Left colon (tissue), 2 donors: ENCODE data around the gene GPC6. TPM values are rescaled to one million over a fixed set of nuclear protein-coding genes. Genes with fewer than 3 reads are reported as not detected.
"Not testable (repeated sequence)": the region's sequence is repeated elsewhere in the genome, so short reads cannot be mapped to it uniquely, and the experiment has no call there.

Source experiments
- ATAC-seq: fragments of 200-7000 bp; cut with Tn5 transposase; one replicate; pipeline ENCODE4 v1.9.1; 2020; ENCODE audit warnings: mild to moderate bottlenecking, moderate library complexity
- DNase-seq, 2 donors: peaks; one replicate each; pipeline ENCODE4 v3.0.0-alpha.2; 2020
- intact Hi-C, 2 donors: fragments of 100-400 bp; cut with DNase I in 1 of 2; cut with micrococcal nuclease in 1 of 2; formaldehyde crosslinking; loops; one replicate each; pipeline versions ENCODE4 v1.11.2 to v1.14.0; 2022; cut with DNase I, micrococcal nuclease
- total RNA-seq, 2 donors: library from RNA; stranded (reverse); fragmentation: NEBNext Ultra II Directional; extraction: Animal tissue kit (Norgen Biotek cat#: 25700); gene quantifications; one replicate each; pipeline ENCODE4 v1.2.1, GENCODE V29; 2021
- donor health status: DM: no; HTN: no; CAD: no.
- donor health status: DM: yes; HTN: yes; CAD: no.

The GPC6 gene
- total RNA-seq, 2 donors from 2014 or later: 2.5 to 5.2 TPM

DNA sequence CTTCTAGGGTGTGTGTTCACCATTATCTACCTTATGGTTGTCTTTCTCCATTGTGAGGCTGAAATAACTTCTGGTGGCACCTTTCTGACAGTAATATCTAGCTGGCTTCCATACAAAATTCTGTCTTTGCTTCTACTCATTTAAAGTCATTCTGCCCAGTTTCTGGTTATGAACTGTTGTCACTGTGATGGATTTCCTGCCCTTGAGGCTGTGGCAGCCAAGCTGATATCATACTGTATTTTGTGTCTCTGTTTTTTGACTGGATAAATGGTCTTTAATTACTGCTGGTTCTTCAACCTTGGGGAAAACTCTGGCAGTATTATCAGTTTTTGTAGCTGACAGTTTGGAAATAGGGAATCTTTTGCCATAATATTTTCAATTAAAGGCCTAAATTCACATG, 233.4 kb downstream of the GPC6 start:
- intact Hi-C loops: no loop called here
- no peak for ATAC-seq
- no peak for DNase-seq

DNA sequence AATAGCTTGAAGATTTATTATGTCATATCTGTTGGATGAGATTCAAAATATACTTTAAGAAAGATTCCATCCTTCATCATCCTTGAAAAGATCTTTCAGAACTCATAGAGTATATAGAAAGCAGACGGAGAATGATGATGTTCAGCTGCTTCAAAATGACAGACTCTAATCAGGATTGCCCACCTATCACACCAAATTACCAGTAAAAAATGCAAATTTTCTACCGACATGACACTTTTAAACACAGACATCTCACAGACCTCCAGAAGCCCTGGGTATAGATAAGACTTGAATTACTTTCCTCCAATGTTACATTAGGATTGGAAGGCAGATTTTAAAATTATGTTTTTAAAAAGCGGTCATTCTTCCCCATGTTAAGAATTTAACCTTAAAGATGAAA, 235.5 kb downstream of the GPC6 start:
- DNase-seq (no peak), ATAC-seq (no peak)

DNA sequence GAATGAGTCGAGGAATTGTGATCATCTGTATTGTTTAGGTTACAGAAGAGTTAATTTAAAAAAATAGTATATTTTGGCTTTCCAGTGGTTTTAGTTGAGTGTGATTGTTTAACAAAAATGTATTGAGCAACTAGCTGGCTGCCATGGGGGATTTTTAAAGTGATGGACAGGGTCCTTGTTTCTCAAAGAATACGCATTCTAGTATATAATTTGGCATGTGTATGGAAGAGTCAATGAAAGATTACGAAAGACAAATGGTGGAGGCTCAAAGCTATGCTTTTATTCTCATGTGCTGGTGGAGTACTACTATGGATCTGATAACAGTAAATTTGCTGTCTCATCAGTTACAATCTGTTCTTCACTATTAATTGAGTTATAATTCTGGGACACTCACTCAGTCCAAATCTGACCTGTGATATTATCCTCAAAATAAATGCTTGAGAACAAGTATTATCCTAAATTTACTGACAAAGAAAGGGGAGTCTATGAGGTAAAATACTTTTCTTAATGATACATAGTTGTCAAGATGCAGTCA, 240.0 kb downstream of the GPC6 start:
- ATAC-seq (no peak), DNase-seq (no peak)
- intact Hi-C loops: no loop called here

More for the DNA sequence above, 235.5 kb downstream of the GPC6 start:
- intact Hi-C loops: no loop called here

DNA sequence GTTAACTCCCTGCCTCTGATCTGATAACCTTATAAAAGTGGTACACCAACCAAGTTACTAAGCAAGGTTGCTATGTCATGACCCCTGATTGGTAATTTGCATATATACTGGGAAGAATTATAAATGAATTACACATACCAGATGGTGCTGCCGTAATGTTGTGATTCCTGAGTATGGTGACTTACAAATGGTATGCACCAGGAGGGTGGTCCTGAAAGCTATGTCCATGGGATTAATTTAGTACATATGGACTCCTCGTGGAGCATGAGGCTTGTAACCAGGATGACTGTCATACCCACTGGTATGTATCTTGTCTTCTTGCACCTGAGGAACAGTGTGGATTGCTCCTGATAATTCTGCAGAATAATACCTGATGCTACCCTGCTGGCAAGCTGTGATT, 240.6 kb downstream of the GPC6 start:
- DNase-seq: no peak
- no peak for ATAC-seq
- intact Hi-C loops: no loop called here

DNA sequence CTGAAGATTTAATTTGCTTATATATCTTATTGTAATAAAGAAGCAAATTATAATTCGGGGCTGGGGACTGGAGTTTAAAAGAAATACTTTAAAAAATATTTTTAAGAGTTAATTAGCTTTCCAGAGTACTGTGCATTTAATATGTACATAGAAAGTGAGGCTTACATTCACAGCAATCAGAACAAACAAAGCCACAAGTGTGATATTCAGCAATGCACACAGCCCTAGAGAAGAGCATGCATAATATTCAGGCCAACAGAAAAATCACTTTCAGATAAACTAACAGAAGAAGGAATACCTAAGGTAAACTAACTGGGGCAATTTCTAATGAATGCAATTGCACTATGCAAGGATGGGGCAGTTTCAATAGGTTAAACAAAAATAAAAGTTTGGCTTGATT, 241.8 kb downstream of the GPC6 start:
- DNase-seq (no peak), ATAC-seq (no peak)
- intact Hi-C loops: no loop called here

DNA sequence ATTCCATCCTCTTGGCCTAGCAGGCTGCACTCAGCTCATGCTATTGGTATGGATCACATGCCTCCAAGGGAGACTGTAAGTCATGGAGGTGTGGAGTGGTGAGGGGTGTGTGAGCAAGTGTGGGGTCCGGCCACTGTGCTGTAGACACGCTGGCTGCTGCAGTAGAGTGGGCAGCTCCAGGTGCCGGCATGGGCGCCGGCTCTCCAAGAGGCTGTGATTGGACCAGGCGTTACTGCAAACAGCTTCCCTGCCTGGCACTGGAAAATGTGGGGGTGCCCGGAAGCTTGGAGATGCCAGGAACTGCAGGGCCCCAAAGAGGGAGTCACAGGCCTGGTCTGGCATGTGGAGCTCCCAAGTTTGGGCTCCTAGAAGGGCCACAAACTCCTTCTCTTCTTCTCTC, 245.7 kb downstream of the GPC6 start:
- no peak for DNase-seq
- ATAC-seq: no peak
- intact Hi-C loops: no loop called here

DNA sequence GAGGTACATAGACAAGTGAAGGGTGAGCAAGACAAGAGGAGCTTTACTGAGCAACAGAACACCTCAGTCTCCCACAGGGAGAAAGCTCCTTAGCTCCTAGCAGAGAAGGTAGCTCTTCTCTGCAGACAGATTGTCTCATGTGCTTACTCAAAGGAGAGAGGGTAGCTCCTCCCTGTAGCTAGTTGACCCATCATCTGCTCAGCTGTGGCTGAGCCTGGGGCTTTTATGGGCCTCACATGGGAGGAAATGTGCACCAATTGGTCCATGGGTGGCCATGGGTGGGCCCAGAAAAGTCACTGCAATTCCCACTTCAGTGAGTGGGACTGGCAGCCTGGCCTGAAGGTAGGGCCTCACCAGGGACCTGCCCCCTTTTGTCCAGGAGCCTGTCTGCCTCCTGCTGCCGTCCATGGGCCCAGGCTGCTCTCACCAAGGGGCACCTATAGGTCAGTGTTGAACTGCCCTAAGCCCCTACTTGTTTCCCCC, 246.2 kb downstream of the GPC6 start:
- DNase-seq (no peak), ATAC-seq (no peak)
- intact Hi-C loops: no loop called here

DNA sequence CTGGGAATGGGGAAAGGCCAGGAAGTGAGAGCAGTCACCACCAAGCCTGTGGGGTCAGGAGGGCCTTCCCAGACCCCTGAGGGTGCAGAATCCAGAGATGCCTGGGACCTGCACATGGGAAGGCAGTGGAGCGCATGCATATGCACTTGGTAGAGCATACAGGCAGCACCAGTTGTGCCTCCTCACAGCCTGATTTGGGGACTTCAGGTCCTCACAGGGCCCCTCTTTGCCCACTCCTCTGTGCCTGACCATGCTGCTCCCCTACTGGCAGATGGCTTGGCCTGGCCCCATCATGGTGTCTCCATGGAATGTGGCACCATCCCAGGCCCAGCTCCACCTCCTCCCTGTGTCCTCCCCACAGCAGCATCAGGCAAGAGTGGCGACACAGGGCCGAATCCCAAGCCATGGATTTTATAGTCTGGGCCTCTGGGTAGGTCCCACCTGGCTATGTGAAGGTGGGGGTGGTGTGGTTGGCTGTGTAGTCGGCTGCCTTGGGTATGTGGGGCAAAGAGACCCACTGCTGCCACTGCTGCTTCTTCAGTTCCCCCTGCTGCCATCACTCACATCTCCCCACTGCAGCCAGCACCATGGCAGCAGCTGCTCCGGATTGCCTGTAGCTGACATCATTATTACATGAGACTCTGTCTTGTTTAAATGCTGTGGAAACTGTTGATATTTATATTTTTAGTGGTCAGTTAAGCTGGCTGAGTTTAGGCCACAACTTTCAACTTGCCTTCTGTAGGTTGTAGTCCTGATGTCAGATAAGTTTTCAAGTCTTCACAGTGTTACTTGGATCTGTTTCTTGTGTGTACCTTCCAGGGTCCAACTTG, 247.0 kb downstream of the GPC6 start:
- peak in 1 of 2 donors; percentile 22 for DNase-seq
- intact Hi-C loops: no loop called here
- ATAC-seq: no peak

DNA sequence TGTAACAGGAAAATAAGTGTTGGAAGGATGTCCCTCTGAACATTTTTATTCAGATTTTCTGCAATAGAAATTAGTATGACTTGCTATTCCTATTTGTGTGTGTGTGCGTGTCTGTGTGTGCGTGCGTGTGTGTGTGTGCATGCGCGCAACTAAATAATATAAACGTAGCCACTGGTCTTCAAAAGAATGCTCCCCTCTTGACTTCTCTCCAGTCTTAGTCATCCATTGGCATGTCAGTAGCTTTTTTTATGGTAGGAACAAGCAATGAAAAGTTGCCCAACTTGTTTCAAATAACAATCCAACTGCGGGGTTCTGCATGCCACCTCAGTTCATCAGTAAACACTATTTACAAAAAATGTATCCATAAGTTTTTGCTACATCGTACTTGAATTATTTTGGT, 249.6 kb downstream of the GPC6 start:
- intact Hi-C loops: no loop called here
- no peak for ATAC-seq

DNA sequence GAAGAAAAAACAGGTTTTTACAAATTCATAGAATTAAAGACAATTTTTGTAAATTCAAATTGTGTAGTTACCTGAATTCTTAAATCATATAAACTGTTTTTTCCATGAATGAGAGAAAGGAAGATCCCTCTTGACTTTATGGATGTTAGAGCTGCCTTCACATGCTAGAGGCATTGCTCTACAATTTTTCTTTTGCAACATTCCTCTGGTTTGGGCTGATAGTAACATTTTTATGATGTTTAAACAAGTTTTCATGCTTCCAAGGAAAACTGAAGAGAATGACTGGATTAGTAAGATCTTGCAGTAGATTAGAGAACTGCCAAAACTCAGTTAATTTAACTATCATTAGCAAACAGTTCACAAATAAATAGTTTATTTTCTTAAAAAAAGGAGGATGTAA, 250.6 kb downstream of the GPC6 start:
- intact Hi-C loops: no loop called here
- ATAC-seq (no peak), DNase-seq (no peak)

More for the DNA sequence above, 249.6 kb downstream of the GPC6 start:
- no peak for DNase-seq

DNA sequence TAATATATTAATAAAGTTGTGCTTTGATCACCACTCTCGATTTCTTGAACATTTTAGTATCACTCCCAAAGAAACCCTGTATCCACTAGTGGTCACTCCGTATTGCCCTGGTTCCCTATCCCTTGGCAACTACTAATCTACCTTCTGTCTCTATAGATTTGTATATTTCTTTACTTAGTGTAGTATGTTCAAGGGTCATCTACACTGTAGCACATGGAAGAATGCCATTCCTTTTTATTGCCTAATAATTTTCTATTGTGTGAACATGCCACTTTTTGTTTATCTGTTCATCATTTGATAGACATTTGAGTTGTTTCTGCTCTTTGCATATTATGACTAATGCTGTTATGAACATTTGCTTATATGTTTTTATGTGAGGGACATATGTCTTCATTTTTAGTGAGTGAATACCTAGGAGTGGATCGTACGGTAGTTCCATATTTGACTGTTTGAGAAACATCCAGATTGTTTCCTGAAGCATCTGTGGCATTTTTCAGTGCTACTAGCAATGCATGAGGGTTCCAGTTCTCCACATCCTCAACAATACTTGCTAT, 254.0 kb downstream of the GPC6 start:
- ATAC-seq (no peak), DNase-seq (no peak)
- intact Hi-C loops: no loop called here

DNA sequence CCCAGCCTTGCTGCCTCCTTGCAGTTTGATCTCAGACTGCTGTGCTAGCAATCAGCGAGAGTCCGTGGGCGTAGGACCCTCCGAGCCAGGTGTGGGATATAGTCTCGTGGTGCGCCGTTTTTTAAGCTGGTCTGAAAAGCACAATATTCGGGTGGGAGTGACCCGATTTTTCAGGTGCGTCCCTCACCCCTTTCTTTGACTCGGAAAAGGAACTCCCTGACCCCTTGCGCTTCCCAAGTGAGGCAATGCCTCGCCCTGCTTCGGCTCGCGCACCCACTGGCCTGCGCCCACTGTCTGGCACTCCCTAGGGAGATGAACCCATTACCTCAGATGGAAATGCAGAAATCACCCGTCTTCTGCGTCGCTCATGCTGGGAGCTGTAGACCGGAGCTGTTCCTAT, 269.5 kb downstream of the GPC6 start:
- intact Hi-C loops, ATAC-seq: not testable (repeated sequence)

DNA sequence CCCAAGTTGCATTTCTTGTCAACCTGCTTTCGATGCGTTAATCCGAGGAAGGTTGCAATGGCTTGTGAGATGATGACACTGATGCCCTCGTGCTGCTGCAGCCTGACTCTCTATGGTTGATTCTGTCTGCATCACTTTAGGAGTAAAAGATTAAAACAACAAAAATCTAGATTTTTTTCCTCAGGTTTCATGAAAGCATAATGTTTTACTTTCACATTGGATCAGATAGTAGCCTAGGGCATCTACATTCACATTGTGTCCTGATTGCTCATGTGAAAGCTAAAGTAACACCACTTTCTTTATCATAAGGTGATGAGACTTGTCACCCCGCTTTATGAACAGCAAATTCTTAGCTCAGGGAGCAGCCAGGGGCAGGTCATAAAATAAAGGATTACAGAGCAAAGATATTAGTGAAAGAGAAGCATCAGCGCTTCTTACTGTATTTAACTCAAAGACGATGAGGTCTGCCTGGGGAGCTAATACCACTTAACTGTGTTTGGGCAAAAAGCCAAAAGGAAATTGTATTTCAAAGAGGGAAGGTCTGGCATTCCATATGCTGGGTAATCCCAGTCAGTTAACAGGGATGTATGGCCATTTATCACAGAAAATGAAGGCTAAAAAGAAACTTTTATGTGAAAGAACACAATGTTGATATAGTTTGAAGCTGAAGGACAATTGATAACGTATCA, 270.5 kb downstream of the GPC6 start:
- DNase-seq (no peak), ATAC-seq (no peak)
- intact Hi-C loops: no loop called here

More for the DNA sequence above, 269.5 kb downstream of the GPC6 start:
- DNase-seq: not testable (repeated sequence)

DNA sequence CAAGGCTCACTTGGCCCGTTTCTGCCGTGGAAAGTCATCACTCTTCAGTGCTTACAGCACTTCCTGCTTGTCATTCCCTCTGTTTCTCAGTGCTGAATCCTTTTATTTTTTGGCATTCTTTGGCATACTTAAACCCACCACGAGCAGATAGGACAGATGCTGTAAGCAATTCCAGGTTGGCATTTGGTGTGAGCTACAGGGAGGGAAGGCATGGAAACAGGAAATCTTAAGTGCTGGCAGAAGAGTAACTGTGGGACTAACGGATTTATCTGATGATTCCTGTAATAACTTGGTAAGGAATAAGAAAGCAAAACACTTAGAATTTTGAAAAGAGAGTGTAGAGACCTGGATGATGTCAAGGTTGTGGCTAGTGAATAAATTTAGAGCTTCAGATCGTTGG, 273.4 kb downstream of the GPC6 start:
- DNase-seq (no peak), ATAC-seq (no peak)
- intact Hi-C loops: no loop called here

DNA sequence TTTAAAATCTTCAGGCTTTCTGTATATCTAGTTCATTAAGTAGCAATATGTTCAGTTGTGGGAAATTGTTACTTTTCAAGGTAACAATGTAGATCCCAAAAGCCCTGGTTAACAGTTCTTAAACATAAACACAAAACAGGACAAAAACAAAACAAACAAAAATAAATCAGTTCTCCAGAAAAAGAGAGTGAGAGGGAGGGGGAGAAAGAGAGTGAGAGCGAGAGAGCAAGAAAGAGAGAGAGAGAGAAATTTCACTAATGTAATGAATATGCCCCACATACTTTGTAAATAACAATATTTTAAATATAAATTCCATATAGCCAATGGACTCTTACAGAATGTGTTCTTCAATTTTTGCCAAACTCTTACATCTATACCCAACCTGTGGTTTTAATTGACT, 275.5 kb downstream of the GPC6 start:
- ATAC-seq (no peak), DNase-seq (no peak)
- intact Hi-C loops: no loop called here

DNA sequence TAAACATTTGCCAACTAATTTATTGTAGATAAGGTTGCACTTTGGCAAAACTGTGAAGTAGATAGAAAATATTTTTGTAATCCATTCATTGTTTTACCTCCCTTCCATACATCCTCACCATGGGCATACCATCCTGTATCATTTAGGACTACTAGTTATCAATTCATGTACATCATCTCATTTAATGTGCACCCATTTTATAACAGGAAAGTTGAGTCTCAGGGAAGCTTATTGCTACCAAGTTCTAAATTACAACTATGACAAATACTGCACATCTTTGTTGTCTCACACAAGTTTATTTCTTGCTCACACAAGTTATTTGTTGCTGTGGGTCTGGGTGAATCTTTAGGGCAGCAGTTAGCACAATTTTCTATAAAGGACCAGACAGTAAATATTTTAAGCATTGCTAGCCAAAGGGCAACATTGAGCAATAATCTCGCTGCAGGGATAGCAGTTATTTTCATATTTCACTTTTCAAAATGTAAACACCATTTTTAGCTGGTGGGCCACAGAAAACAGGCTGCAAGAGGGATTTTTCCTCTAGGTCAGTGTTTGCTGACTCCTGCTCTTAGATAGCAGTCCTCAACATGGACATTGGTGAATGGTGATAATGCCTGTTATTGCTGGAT, 276.5 kb downstream of the GPC6 start:
- intact Hi-C loops: no loop called here
- DNase-seq (no peak), ATAC-seq (no peak)

DNA sequence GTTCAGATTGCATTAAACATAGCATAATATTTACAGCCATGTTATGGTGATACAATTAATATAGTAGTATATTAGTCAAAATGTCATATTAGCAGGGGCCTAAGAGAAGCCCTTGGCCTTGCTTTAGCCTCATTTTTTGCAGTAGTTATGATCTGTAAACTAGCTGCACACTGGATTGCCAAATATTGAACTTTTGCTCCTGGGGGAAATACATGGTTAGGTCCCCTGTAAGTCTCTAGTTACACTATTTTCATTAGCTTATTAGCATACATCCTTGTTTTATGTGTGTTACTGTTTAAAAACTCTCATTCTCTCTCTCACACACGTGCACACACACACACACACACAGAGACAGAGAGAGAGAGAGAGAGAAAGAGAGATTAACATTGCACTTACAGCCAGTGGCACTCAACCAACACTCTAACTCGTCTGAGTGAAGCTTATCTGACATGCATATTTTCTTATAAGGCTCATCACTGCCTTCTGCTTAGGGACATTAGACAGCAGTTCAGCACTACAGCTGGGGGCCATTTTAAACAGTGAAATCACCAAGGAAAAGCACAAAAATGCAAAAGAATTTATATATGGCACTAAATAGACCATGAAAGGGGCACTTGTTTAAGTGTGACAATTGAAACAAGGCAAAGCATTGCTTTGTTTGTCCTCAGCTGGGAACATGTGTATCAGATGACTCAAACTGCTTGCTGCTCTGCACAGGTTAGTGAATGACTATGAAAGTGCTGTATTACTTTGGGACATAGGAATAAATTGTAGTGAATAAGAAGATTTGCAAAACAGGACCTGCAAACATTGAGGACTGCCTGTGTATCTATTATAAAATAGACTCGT, 278.7 kb downstream of the GPC6 start:
- ATAC-seq (no peak), DNase-seq (no peak)
- intact Hi-C loops: no loop called here

DNA sequence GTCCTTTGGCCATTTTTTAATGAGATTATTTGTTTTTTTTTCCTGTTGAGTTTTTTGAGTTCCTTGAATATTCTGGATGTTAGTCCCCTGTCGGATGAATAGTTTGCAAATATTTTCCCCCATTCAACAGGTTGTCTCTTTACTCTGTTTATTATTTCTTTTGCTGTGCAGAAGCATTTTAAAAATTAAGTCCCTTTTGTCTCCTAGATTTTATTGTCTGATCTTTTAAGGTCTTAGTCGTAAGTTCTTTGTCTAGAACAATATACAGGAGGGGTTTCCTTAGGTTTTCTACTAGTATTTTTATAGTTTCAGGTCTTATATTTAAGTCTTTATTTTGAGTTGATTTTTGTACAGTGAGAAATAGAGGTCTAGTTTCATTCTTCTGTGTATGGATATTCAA, 284.4 kb downstream of the GPC6 start:
- no peak for ATAC-seq
- DNase-seq: no peak
- intact Hi-C loops: no loop called here

DNA sequence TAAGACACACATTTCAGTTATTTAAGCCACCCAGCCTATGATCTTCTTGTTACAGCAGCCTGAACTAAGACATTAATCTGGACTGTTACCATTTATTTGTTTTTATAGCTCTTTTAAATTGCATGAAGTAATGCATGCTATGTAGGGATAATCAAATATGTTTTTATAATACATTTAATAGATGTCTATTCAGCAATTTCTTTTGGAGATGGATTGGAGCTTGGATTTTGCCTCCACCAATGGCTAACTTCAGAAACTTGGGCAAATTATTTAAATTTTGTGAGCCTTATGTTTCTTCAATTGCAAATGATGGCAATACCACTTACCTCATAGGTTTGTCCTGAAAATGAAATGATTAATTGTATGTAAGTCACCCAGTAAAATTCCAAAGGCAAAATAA, 288.7 kb downstream of the GPC6 start:
- no peak for DNase-seq
- ATAC-seq: no peak
- intact Hi-C loops: no loop called here
